Sigmoid colon (tissue), 4 donors: ENCODE data around the gene KCND3.

Experiments used
- POLR2A ChIP-seq, 2 donors: fragments of 450-650 bp; IDR thresholded peaks; one replicate each; pipeline ENCODE4 v1.6.1; 2016; ENCODE audit warnings: antibody characterized with exemption in 2 of 2, mild to moderate bottlenecking in 2 of 2, moderate library complexity in 2 of 2
- POLR2AphosphoS5 ChIP-seq, 4 donors: sonication (generic); formaldehyde crosslinking; IDR thresholded peaks; one replicate each; pipeline ENCODE4 v1.6.1; 2017; ENCODE audit warnings: antibody characterized with exemption in 4 of 4
- TF ChIP-seq, protein P1 (sequence below), 4 experiments: fragments of 450-650 bp in 3 of 4; fragments of 200-600 bp in 1 of 4; IDR thresholded peaks; one replicate each; pipeline ENCODE4 v1.5.1; 2016 to 2019; ENCODE audit warnings: antibody characterized with exemption in 4 of 4, mild to moderate bottlenecking in 3 of 4, moderate library complexity in 2 of 4

DNA sequence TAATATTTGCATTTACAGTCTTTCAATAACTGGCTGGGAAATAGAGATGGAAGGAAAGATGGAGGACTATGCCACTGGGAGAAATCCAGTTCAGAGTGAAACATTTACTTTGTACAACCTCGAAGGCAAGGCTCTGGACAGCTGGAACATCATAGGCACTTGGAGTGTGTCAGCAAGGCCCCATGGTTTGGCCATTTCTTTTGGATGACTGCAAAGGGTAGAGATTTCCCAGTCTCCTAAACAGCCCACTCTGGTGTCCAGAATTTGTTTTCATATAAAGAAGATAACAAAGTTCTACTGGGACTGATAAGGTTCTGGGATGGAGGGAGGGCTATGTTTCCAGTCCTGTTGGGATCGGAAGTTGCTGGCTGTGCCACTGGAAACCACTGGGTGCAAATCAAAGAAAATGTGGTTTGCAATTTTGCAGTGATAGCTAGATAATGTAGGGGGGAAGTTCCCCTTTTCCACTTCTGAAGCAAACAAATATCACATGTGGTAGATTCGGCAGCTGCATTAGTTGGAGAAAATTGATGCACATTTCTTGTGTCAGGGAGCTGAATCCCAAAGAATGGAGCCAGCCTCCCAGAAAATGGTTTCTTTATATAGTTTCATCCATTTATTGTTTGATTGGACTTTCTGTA, 16.2 kb downstream of the KCND3 start:
- no peak for TF ChIP-seq POLR2AphosphoS5 (IDR thresholded peaks at IDR 0.05)
- TF ChIP-seq, protein P1, sequence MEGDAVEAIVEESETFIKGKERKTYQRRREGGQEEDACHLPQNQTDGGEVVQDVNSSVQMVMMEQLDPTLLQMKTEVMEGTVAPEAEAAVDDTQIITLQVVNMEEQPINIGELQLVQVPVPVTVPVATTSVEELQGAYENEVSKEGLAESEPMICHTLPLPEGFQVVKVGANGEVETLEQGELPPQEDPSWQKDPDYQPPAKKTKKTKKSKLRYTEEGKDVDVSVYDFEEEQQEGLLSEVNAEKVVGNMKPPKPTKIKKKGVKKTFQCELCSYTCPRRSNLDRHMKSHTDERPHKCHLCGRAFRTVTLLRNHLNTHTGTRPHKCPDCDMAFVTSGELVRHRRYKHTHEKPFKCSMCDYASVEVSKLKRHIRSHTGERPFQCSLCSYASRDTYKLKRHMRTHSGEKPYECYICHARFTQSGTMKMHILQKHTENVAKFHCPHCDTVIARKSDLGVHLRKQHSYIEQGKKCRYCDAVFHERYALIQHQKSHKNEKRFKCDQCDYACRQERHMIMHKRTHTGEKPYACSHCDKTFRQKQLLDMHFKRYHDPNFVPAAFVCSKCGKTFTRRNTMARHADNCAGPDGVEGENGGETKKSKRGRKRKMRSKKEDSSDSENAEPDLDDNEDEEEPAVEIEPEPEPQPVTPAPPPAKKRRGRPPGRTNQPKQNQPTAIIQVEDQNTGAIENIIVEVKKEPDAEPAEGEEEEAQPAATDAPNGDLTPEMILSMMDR (IDR thresholded peaks at IDR 0.05): no peak
- no peak for TF ChIP-seq POLR2A (IDR thresholded peaks at IDR 0.05)
